Liver (tissue), 9 donors: ENCODE measurements around the gene MON1B. TPM values are rescaled to one million over a fixed set of nuclear protein-coding genes. Genes with fewer than 3 reads are reported as not detected.

Experiments used
- DNase-seq: peaks from one replicate; pipeline ENCODE4 v3.0.0-alpha.2; 2017; ENCODE audit warnings: low spot score
- H3K27ac ChIP-seq, 2 donors: one replicate each; pipeline ENCODE4 v1.7.0; 2013; ENCODE audit warnings: inconsistent platforms in 2 of 2, low read length in 2 of 2, control low read depth in 1 of 2, low read depth in 1 of 2, mild to moderate bottlenecking in 1 of 2
- H3K27me3 ChIP-seq, 4 donors: one replicate each; pipeline versions ENCODE4 v1.6.1 to v1.7.0; 2013; ENCODE audit warnings: low read length in 3 of 4, inconsistent platforms in 1 of 4, mild to moderate bottlenecking in 1 of 4, moderate library complexity in 1 of 4; ENCODE audit not compliant: control insufficient read depth in 4 of 4, insufficient read depth in 4 of 4
- H3K36me3 ChIP-seq, 4 donors: one replicate each; pipeline versions ENCODE4 v1.6.1 to v1.7.0; 2013; ENCODE audit warnings: low read length in 3 of 4, mild to moderate bottlenecking in 3 of 4, low read depth in 1 of 4, moderate library complexity in 1 of 4; ENCODE audit not compliant: control insufficient read depth in 4 of 4, insufficient read depth in 3 of 4
- H3K4me1 ChIP-seq, 4 donors: one replicate each; pipeline versions ENCODE4 v1.6.1 to v1.7.0; 2013; ENCODE audit warnings: low read length in 3 of 4, mild to moderate bottlenecking in 3 of 4, moderate library complexity in 1 of 4; ENCODE audit not compliant: control insufficient read depth in 4 of 4, insufficient read depth in 4 of 4
- H3K4me3 ChIP-seq, 3 donors: one replicate each; pipeline versions ENCODE4 v1.6.1 to v1.7.0; 2013; ENCODE audit warnings: low read length in 3 of 3, control low read depth in 1 of 3, low read depth in 1 of 3, mild to moderate bottlenecking in 1 of 3
- H3K9ac ChIP-seq, 2 donors: one replicate each; pipeline ENCODE4 v1.7.0; 2013; ENCODE audit warnings: low read length in 2 of 2, mild to moderate bottlenecking in 2 of 2, moderate library complexity in 2 of 2, control low read depth in 1 of 2, low read depth in 1 of 2
- H3K9me3 ChIP-seq, 4 donors: one replicate each; pipeline versions ENCODE4 v1.6.1 to v1.7.0; 2013; ENCODE audit warnings: low read length in 3 of 4; ENCODE audit not compliant: control insufficient read depth in 4 of 4
- FOXA1 ChIP-seq: IDR thresholded peaks from 2 replicates; pipeline ENCODE4 v1.6.1; 2016; ENCODE audit warnings: antibody characterized with exemption
- JUND ChIP-seq, 2 donors: IDR thresholded peaks; 2 replicates each; pipeline ENCODE4 v1.6.1; 2016; ENCODE audit warnings: antibody characterized with exemption in 2 of 2
- MAX ChIP-seq: IDR thresholded peaks from 2 replicates; pipeline ENCODE4 v1.6.1; 2016; ENCODE audit warnings: antibody characterized with exemption
- NR2F2 ChIP-seq: IDR thresholded peaks from 2 replicates; pipeline ENCODE4 v1.6.1; 2016; ENCODE audit warnings: antibody characterized with exemption
- RAD21 ChIP-seq, 2 donors: IDR thresholded peaks; 2 replicates each; pipeline ENCODE4 v1.6.1; 2016; ENCODE audit warnings: antibody characterized with exemption in 2 of 2, mild to moderate bottlenecking in 2 of 2
- REST ChIP-seq: IDR thresholded peaks from 2 replicates; pipeline ENCODE4 v1.6.1; 2016; ENCODE audit warnings: antibody characterized with exemption, mild to moderate bottlenecking
- WGBS: extraction: QIAGEN DNeasy Blood & Tissue Kit; methylation state at CpG from one replicate; pipeline ENCODE4 v1.1.7; 2013; 5-methylcytosine and 5-hydroxymethylcytosine counted together
- polyA plus RNA-seq, 2 donors: library from polyadenylated mRNA; stranded (reverse) in 1 of 2; unstranded in 1 of 2; fragments of 200-250 nt in 1 of 2; fragments of >200 nt in 1 of 2; fragmentation: Nextera tagmentation in 1 of 2; extraction: Ambion mirVana in 1 of 2; gene quantifications; one replicate each; pipeline versions ENCODE4 v1.2.1 to v1.2.3, GENCODE V29; 2013 to 2015
- total RNA-seq, 2 donors: library from RNA; depleted of rRNA; stranded (reverse); fragments of >200 nt; gene quantifications; one replicate each; pipeline ENCODE4 v1.2.3, GENCODE V29; 2014
- TF ChIP-seq, protein P1 (sequence below): IDR thresholded peaks from 2 replicates; pipeline ENCODE4 v1.6.1; 2016; ENCODE audit warnings: antibody characterized with exemption
- donor health status: healthy.
- donor health status: healthy.
- donor health status: healthy.
- donor health status: healthy.
- donor health status: healthy.

MON1B gene
- total and polyA plus RNA-seq, 4 donors: 7.1 to 23.5 (median 12.4) TPM

- Histone ChIP-seq H3K27ac (no peak overlapping the region), H3K9ac (no peak overlapping the region), H3K4me3 (no peak overlapping the region), H3K9me3 (no peaks in the 10 kb centered on the region), H3K36me3 (no peaks in the 10 kb centered on the region), H3K27me3 (no peaks in the 10 kb centered on the region), H3K4me1 (peaks cover 0 to 1% (median 0%) of the 10 kb centered on the region in 4 donors)
- no peak for TF ChIP-seq RAD21 (IDR thresholded peaks at IDR 0.05)
- peak; percentile 70 for TF ChIP-seq REST
- WGBS: 63% methylated on average over 5 of the region's 5 CpGs
- DNase-seq: no peak
These were observed 16.0 kb downstream of the MON1B start for GRCh38 chr16:77207030-77207429.

DNA sequence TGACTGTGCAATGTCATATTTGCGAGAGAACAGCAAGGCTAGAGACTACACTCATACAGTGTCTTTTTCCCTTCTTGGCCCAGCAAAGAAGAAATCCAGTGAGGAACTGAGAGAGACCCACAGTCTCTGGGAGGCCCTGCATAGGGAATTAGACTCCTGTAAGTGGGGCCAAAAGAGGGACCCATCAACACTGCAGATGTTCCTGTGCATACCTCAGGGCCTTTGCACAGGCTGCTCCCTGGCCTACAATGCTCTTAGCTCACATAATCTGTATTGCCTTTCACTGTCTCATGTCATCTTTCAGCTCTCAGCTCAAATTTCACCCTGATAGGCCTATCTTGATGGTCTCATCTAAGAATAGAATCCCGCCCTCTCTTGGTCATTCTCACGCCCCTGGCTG lies 17.4 kb downstream of the MON1B start:
- Histone ChIP-seq H3K4me1 (peaks cover 0 to 9% (median 0%) of the 10 kb centered on the region in 4 donors), H3K4me3 (no peak overlapping the region), H3K36me3 (no peaks in the 10 kb centered on the region), H3K27me3 (no peaks in the 10 kb centered on the region), H3K9ac (no peak overlapping the region), H3K27ac (no peak overlapping the region), H3K9me3 (no peaks in the 10 kb centered on the region)
- TF ChIP-seq REST: no peak
- no peak for TF ChIP-seq MAX
- TF ChIP-seq NR2F2: no peak
- no peak for TF ChIP-seq JUND (IDR thresholded peaks at IDR 0.05)
- TF ChIP-seq, protein P1, sequence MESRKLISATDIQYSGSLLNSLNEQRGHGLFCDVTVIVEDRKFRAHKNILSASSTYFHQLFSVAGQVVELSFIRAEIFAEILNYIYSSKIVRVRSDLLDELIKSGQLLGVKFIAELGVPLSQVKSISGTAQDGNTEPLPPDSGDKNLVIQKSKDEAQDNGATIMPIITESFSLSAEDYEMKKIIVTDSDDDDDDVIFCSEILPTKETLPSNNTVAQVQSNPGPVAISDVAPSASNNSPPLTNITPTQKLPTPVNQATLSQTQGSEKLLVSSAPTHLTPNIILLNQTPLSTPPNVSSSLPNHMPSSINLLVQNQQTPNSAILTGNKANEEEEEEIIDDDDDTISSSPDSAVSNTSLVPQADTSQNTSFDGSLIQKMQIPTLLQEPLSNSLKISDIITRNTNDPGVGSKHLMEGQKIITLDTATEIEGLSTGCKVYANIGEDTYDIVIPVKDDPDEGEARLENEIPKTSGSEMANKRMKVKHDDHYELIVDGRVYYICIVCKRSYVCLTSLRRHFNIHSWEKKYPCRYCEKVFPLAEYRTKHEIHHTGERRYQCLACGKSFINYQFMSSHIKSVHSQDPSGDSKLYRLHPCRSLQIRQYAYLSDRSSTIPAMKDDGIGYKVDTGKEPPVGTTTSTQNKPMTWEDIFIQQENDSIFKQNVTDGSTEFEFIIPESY: no peak
- no peak for TF ChIP-seq FOXA1
- no peak for DNase-seq
- WGBS: 69% methylated on average over 3 of the region's 3 CpGs
